HepG2 (cell line): ENCODE measurements around the gene MAN1B1. TPM values are rescaled to one million over a fixed set of nuclear protein-coding genes. Genes with fewer than 3 reads are reported as not detected.

ENCODE experiments used
- ATAC-seq: fragments of 200-7000 bp; cut with Tn5 transposase; 3 replicates; pipeline ENCODE4 v1.9.1; 2020; ENCODE audit warnings: mild to moderate bottlenecking, moderate library complexity
- BruUV-seq: library from RNA; stranded (reverse); fragments of 400-500 nt; replicated peaks from 2 replicates; lab custom pipeline; 2021; lab: Mats Ljungman, UMichigan
- CTCF ChIA-PET: fragments of 300-600 bp; formaldehyde crosslinking; extraction: SDS; loops from one replicate; lab custom pipeline; 2021; ENCODE audit warnings: low total read pairs, inconsistent platforms, low intra/inter-chr PET ratio; lab: Yijun Ruan, JAX
- POLR2A ChIA-PET: fragments of 350-600 bp; sonication (Branson Sonifier 250); formaldehyde crosslinking; loops from one replicate; lab custom pipeline; 2020; ENCODE audit warnings: antibody characterized with exemption, inconsistent platforms; lab: Yijun Ruan, JAX
- DNase-seq: peaks from one replicate; pipeline ENCODE4 v3.0.0-alpha.2; 2015; ENCODE audit warnings: low spot score
- FAIRE-seq: peaks from 3 replicates; lab custom pipeline; 2011; peaks lifted over from hg19 to GRCh38; lab: Jason Lieb, UNC
- H2AFZ ChIP-seq: one replicate; pipeline ENCODE4 v1.6.1; 2011; ENCODE audit warnings: low read length, inconsistent platforms
- H3K27ac ChIP-seq: fragments of 300-600 bp; 3 replicates; pipeline ENCODE4 v1.8.0; 2011; ENCODE audit warnings: mixed run types, mild to moderate bottlenecking, mixed read lengths, low read length, inconsistent platforms; ENCODE audit not compliant: insufficient read depth; ENCODE audit errors: extremely low read length
- H3K27me3 ChIP-seq, 2 experiments: fragments of 200-600 bp in 1 of 2; 2 replicates in 1 of 2; 3 replicates in 1 of 2; pipeline versions ENCODE4 v1.6.0 to v1.8.0; 2011; ENCODE audit warnings: low read length in 2 of 2, mild to moderate bottlenecking in 2 of 2, moderate library complexity in 2 of 2, inconsistent platforms in 1 of 2; ENCODE audit not compliant: insufficient read depth in 2 of 2, control insufficient read depth in 1 of 2
- H3K36me3 ChIP-seq, 2 experiments: fragments of 200-600 bp in 1 of 2; replicated peaks in 1 of 2; 2 replicates in 1 of 2; 3 replicates in 1 of 2; pipeline versions ENCODE4 v1.5.1 to v1.8.0; 2011; ENCODE audit warnings: low read length in 2 of 2, inconsistent platforms in 1 of 2; ENCODE audit not compliant: insufficient read depth in 2 of 2, control insufficient read depth in 1 of 2
- H3K4me1 ChIP-seq: 2 replicates; pipeline ENCODE4 v1.5.1; 2012; ENCODE audit warnings: low read length, inconsistent platforms; ENCODE audit not compliant: insufficient read depth
- H3K4me2 ChIP-seq: 2 replicates; pipeline ENCODE4 v1.6.0; 2011; ENCODE audit warnings: low read depth, low read length, inconsistent platforms
- H3K4me3 ChIP-seq, 3 experiments: fragments of 200-600 bp in 1 of 3; sonication (generic), shearing (Covaris generic) in 1 of 3; replicated peaks in 1 of 3; 2 replicates each; pipeline ENCODE4 v1.5.1; 2011 to 2016; ENCODE audit warnings: low read length in 3 of 3, inconsistent platforms in 2 of 3, low read depth in 2 of 3, mild to moderate bottlenecking in 2 of 3, control low read depth in 1 of 3, mixed read lengths in 1 of 3; ENCODE audit not compliant: insufficient read depth in 1 of 3
- H3K79me2 ChIP-seq: one replicate; pipeline ENCODE4 v1.6.1; 2011; ENCODE audit warnings: low read length, inconsistent platforms; ENCODE audit not compliant: insufficient read depth
- H3K9ac ChIP-seq: 2 replicates; pipeline ENCODE4 v1.6.0; 2011; ENCODE audit warnings: mild to moderate bottlenecking, low read depth, low read length, inconsistent platforms; ENCODE audit not compliant: insufficient read depth
- H3K9me3 ChIP-seq: 2 replicates; pipeline ENCODE4 v1.5.1; 2012; ENCODE audit warnings: mild to moderate bottlenecking, low read length
- H4K20me1 ChIP-seq: 2 replicates; pipeline ENCODE4 v1.6.0; 2011; ENCODE audit warnings: inconsistent platforms, mild to moderate bottlenecking, low read length, moderate library complexity; ENCODE audit not compliant: insufficient read depth
- ERF ChIP-seq: IDR thresholded peaks from 2 replicates; pipeline ENCODE4 v1.6.1; 2018; ENCODE audit warnings: missing biosample characterization, missing genetic modification reagents
- MTERF4 ChIP-seq: sonication (generic); formaldehyde crosslinking; IDR thresholded peaks from 2 replicates; pipeline ENCODE4 v1.8.0; 2023; ENCODE audit warnings: mild to moderate bottlenecking, missing genetic modification reagents
- POGK ChIP-seq: sonication (generic); formaldehyde crosslinking; conservative IDR thresholded peaks from 2 replicates; pipeline ENCODE4 v1.8.0; 2022; ENCODE audit warnings: mild to moderate bottlenecking, moderate library complexity, missing genetic modification reagents
- ZC3H4 ChIP-seq: sonication (generic); formaldehyde crosslinking; IDR thresholded peaks from 2 replicates; pipeline ENCODE4 v1.4.0; 2020; ENCODE audit warnings: missing genetic modification reagents, borderline replicate concordance
- ZNF790 ChIP-seq: sonication (generic); formaldehyde crosslinking; IDR thresholded peaks from 2 replicates; pipeline ENCODE4 v1.8.0; 2022; ENCODE audit warnings: missing genetic modification reagents, mild to moderate bottlenecking, borderline replicate concordance
- WGBS: methylation state at CpG from one replicate; pipeline ENCODE4 v1.1.6; 2017; ENCODE audit warnings: low lambda C conversion rate; 5-methylcytosine and 5-hydroxymethylcytosine counted together
- in situ Hi-C: cut with HindIII; loops from 2 replicates; pipeline ENCODE4 v1.10.0; 2017; ENCODE audit warnings: low pct_unique_long_range_greater_than_20kb; ENCODE audit not compliant: extremely low pct_ligation_motif_present
- intact Hi-C: fragments of 100-400 bp; cut with micrococcal nuclease; formaldehyde crosslinking; loops from one replicate; pipeline ENCODE4 v1.10.0; 2022; ENCODE audit not compliant: unreplicated experiment
- polyA plus RNA-seq, 8 experiments: library from polyadenylated mRNA; depleted of rRNA in 3 of 8; stranded (reverse) in 7 of 8; unstranded in 1 of 8; fragments of >200 nt; fragmentation: Illumina TruSeq in 4 of 8; extraction: Trizol in 4 of 8; gene quantifications; 2 replicates each; pipeline versions ENCODE4 v1.2.1 to v1.2.3, GENCODE V29; 2011 to 2016; ENCODE audit warnings: low read depth in 4 of 8, missing spikeins in 1 of 8, mixed read lengths in 1 of 8; ENCODE audit not compliant: insufficient read depth in 1 of 8
- total RNA-seq, 5 experiments: library from RNA; depleted of rRNA; stranded (reverse); fragments of >200 nt; fragmentation: Illumina TruSeq; extraction: Trizol; gene quantifications; 2 replicates each; pipeline ENCODE4 v1.2.3, GENCODE V29; 2016; ENCODE audit warnings: low read depth in 1 of 5

MAN1B1 gene
- total and polyA plus RNA-seq, 2 of the 13 experiments (the other 11 are each of a cell fraction or from before 2014, with no cell fraction given), result 48.9 to 59.5 TPM

- in situ Hi-C loops, result no loop called here
- TF ChIP-seq ZNF790 (CRISPR knock-in tag) (no peak), ERF (no peak), ZC3H4 (CRISPR knock-in tag) (no peak), POGK (CRISPR knock-in tag) (no peak)
- BruUV-seq, result no TSS peak
- Histone ChIP-seq H3K27me3 (peaks cover 0 to 2% of the 10 kb centered on the region in 2 experiments; a peak in 2 of 5 replicates), H3K9ac (no peak overlapping the region), H3K27ac (no peak overlapping the region), H2AFZ (no peak overlapping the region), H3K9me3 (no peaks in the 10 kb centered on the region), H3K36me3 (no peaks in the 10 kb centered on the region), H3K4me2 (no peak overlapping the region), H3K4me1 (peaks cover 29% of the 10 kb centered on the region), H4K20me1 (no peaks in the 10 kb centered on the region; the same call in 1 of the 2 replicates), H3K4me3 (no peak overlapping the region), H3K79me2 (peaks cover 9% of the 10 kb centered on the region)
- ChIA-PET CTCF (no interaction called here), POLR2A (no interaction called here)
- 100% methylated on average over 1 of the region's 17 CpGs for WGBS
- intact Hi-C loops, result no loop called here
- no peak for ATAC-seq
- FAIRE-seq, result no peak
- DNase-seq, result no peak
Observed at GRCh38 chr9:137051145-137051724, 35.5 kb upstream of the MAN1B1 start.

GRCh38 chr9:137052293-137052692 is 34.5 kb upstream of the MAN1B1 start:
- ChIA-PET POLR2A (interaction anchor here (4.4 kb wide), 1 partner anchor 18 kb away, joined by 55 read pairs; the partner anchor contains the start of gene SAPCD2), CTCF (no interaction called here)
- WGBS, result 91% methylated on average over 7 of the region's 8 CpGs
- H4K20me1 ChIP-seq, result no peaks in the 10 kb centered on the region; the same call in 1 of the 2 replicates
- peaks cover 37% of the 10 kb centered on the region for H3K4me1 ChIP-seq
- FAIRE-seq (no peak), DNase-seq (no peak), ATAC-seq (no peak)
- no peaks in the 10 kb centered on the region; a peak in 2 of 5 replicates for H3K27me3 ChIP-seq
- no peak overlapping the region for H3K27ac ChIP-seq
- TF ChIP-seq MTERF4, result no peak
- H3K36me3 ChIP-seq, result no peaks in the 10 kb centered on the region
- H3K79me2 ChIP-seq, result peaks cover 9% of the 10 kb centered on the region
- peak overlapping the region in 1 of 3 experiments; percentile 84; a peak in 1 of 6 replicates for H3K4me3 ChIP-seq
- H3K4me2 ChIP-seq, result peak overlapping the region; percentile 84; the same call in 1 of the 2 replicates
- in situ Hi-C loops (no loop called here), intact Hi-C loops (no loop called here)
- no peak overlapping the region for H3K9ac ChIP-seq
- BruUV-seq, result no TSS peak
- H3K9me3 ChIP-seq, result no peaks in the 10 kb centered on the region
- H2AFZ ChIP-seq, result no peak overlapping the region
